Thyroid gland (tissue), 4 donors: ENCODE measurements around the gene FGFBP1. TPM values are rescaled to one million over a fixed set of nuclear protein-coding genes. Genes with fewer than 3 reads are reported as not detected.
"Not testable (repeated sequence)": the region's sequence is repeated elsewhere in the genome, so short reads cannot be mapped to it uniquely, and the experiment has no call there.

Source experiments
- DNase-seq, 2 donors: peaks; one replicate each; pipeline ENCODE4 v3.0.0-alpha.2; 2019
- H3K27ac ChIP-seq, 3 donors: fragments of 200-600 bp; sonication (generic); 1 replicate in 2 of 3; 2 replicates in 1 of 3; pipeline ENCODE4 v1.5.1; 2016 to 2019; ENCODE audit warnings: mild to moderate bottlenecking in 1 of 3, moderate library complexity in 1 of 3
- H3K27me3 ChIP-seq: fragments of 200-600 bp; sonication (generic); one replicate; pipeline ENCODE4 v1.5.1; 2019
- H3K36me3 ChIP-seq, 2 donors: fragments of 200-600 bp; sonication (generic); one replicate each; pipeline ENCODE4 v1.5.1; 2016 to 2019
- H3K4me1 ChIP-seq, 2 donors: fragments of 200-600 bp; sonication (generic); one replicate each; pipeline ENCODE4 v1.5.1; 2017 to 2019
- H3K4me3 ChIP-seq, 3 donors: fragments of 200-600 bp; sonication (generic); replicated peaks in 1 of 3; 1 replicate in 2 of 3; 2 replicates in 1 of 3; pipeline ENCODE4 v1.5.1; 2016; ENCODE audit warnings: mild to moderate bottlenecking in 1 of 3
- H3K9me3 ChIP-seq: fragments of 200-600 bp; sonication (generic); one replicate; pipeline ENCODE4 v1.5.1; 2017
- POLR2A ChIP-seq, 2 donors: fragments of 450-650 bp; IDR thresholded peaks; one replicate each; pipeline ENCODE4 v1.6.1; 2017; ENCODE audit warnings: antibody characterized with exemption in 2 of 2, mild to moderate bottlenecking in 2 of 2, moderate library complexity in 1 of 2
- WGBS, 2 donors: methylation state at CpG; one replicate each; pipeline ENCODE4 v1.1.5; 2017; 5-methylcytosine and 5-hydroxymethylcytosine counted together
- intact Hi-C: fragments of 100-400 bp; cut with DNase I; formaldehyde crosslinking; loops from one replicate; pipeline ENCODE4 v1.15.1; 2023
- total RNA-seq, 4 donors: library from RNA; depleted of rRNA; stranded (reverse); fragments of >200 nt; gene quantifications; one replicate each; pipeline ENCODE4 v1.2.3, GENCODE V29; 2016
- TF ChIP-seq, protein P1 (sequence below), 6 experiments: fragments of 200-600 bp in 3 of 6; fragments of 450-650 bp in 3 of 6; sonication (generic) in 3 of 6; IDR thresholded peaks; one replicate each; pipeline ENCODE4 v1.5.1; 2016 to 2019; ENCODE audit warnings: antibody characterized with exemption in 6 of 6, mild to moderate bottlenecking in 2 of 6, inconsistent platforms in 1 of 6, moderate library complexity in 1 of 6

FGFBP1 gene
- total RNA-seq, 4 donors from 2014 or later: 0.22 to 2.3 (median 0.44) TPM; not detected in 1

DNA sequence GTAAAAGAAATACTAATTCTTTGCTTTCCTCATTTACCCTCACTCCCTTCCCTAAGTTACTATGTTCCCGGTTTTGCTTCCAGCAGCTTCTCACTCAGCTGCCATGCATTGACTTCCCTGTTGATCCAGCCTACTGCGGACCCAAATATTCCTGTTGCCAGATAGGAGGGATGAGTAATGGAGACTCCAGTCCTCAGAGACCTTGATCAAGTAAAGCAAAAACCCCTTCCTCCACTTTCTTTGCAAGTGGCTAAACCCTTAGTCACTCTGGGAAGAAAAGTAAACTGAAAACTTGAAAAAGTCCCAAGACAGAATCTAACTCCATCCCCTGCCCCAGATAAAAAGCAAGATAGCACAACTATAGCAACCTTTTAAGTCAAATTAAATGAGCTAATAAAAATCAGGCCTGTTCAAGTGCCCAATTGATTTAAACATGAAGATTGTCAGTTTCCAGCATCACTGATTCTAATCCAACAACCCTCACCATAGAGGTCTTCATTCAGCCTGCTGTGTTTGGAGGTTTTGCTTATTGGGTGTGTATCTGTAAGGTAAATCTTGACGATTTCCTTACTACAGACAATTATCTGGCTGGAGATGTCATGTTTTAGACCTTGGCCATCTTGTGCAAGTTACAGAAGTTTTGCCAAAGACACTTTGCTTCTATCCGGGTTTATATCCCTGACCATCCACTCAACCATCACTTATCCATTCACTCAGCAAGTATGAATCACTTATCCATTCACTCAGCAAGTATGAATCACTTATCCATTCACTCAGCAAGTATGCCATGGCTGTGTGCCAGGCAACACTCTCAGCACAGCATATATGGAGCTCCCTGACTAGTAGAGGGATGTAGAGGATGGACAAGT, 17.6 kb downstream of the FGFBP1 start:
- TF ChIP-seq, protein P1, sequence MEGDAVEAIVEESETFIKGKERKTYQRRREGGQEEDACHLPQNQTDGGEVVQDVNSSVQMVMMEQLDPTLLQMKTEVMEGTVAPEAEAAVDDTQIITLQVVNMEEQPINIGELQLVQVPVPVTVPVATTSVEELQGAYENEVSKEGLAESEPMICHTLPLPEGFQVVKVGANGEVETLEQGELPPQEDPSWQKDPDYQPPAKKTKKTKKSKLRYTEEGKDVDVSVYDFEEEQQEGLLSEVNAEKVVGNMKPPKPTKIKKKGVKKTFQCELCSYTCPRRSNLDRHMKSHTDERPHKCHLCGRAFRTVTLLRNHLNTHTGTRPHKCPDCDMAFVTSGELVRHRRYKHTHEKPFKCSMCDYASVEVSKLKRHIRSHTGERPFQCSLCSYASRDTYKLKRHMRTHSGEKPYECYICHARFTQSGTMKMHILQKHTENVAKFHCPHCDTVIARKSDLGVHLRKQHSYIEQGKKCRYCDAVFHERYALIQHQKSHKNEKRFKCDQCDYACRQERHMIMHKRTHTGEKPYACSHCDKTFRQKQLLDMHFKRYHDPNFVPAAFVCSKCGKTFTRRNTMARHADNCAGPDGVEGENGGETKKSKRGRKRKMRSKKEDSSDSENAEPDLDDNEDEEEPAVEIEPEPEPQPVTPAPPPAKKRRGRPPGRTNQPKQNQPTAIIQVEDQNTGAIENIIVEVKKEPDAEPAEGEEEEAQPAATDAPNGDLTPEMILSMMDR (IDR thresholded peaks at IDR 0.05): no peak
- no peak for TF ChIP-seq POLR2A (IDR thresholded peaks at IDR 0.05)
- H3K36me3 ChIP-seq: no peaks in the 10 kb centered on the region
- DNase-seq: peak; percentile 67 to 68
- H3K27ac ChIP-seq: no peak overlapping the region
- intact Hi-C loops: no loop called here
- no peaks in the 10 kb centered on the region for H3K27me3 ChIP-seq
- H3K4me3 ChIP-seq: no peak overlapping the region
- H3K9me3 ChIP-seq: no peaks in the 10 kb centered on the region
- 58 to 65% methylated on average over 4 of the region's 4 CpGs for WGBS, 2 donors
- no peaks in the 10 kb centered on the region for H3K4me1 ChIP-seq

DNA sequence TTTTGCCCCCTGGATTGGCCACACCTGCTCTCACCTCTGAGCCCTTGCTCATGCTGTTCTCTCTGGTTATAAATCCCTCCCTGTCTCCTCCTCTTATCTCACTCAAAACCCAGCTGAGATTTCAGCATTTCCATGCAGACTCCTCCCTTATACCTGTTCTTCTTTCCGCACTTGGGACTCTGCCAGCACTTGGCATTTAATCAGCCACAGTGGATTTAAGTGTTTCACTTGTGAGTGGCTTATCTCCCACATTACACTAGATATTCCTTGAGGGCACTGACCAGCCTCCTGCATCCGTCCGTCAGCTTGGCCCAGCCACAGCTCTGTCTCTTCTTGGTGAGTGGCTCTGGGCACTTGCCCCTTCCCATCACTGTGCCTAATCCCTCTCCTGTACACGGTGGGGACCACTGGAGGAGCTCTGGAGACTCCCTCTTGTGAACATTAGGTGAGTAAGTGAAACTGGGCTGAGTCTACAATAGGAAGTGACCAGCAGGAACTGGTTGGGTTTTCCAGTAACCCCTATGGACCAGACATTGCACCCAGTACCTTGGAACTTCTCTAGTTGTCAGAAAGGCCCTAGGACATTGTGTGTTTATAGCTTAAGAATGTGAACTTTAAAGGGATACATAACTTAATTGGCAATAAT, 19.9 kb downstream of the FGFBP1 start:
- Histone ChIP-seq H3K27ac (no peak overlapping the region), H3K4me1 (no peaks in the 10 kb centered on the region), H3K4me3 (no peak overlapping the region), H3K9me3 (no peaks in the 10 kb centered on the region), H3K27me3 (no peaks in the 10 kb centered on the region), H3K36me3 (no peaks in the 10 kb centered on the region)
- TF ChIP-seq POLR2A (IDR thresholded peaks at IDR 0.05): no peak
- TF ChIP-seq, protein P1 (IDR thresholded peaks at IDR 0.05): no peak
- DNase-seq: peak; percentile 88 to 90
- intact Hi-C loops: no loop called here
- 16 to 31% methylated on average over 4 of the region's 4 CpGs for WGBS, 2 donors

DNA sequence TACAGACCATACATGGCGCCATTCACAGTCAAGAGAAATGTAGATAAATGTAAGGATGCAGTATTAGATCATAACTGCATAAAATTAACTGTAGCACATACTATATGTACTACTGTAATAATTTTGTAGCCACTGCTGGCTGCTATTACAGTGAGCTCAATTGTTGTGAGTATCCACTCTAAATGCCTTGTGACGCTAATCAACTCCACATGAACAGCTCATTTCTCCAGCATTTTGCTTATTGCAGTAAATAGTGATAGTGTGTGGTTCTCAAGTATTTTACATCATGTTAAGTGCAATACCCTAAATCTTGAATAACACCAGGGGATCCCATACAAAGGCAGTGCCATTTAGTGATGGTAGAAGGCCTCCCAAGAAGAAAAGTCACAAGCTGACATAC, 21.2 kb downstream of the FGFBP1 start:
- Histone ChIP-seq H3K36me3 (no peaks in the 10 kb centered on the region), H3K4me3 (no peak overlapping the region), H3K27me3 (no peaks in the 10 kb centered on the region), H3K4me1 (no peaks in the 10 kb centered on the region), H3K27ac (no peak overlapping the region), H3K9me3 (no peaks in the 10 kb centered on the region)
- intact Hi-C loops: no loop called here
- 92 to 96% methylated on average over 2 of the region's 2 CpGs for WGBS, 2 donors
- DNase-seq: no peak
- TF ChIP-seq POLR2A (IDR thresholded peaks at IDR 0.05): no peak
- TF ChIP-seq, protein P1 (IDR thresholded peaks at IDR 0.05): no peak

DNA sequence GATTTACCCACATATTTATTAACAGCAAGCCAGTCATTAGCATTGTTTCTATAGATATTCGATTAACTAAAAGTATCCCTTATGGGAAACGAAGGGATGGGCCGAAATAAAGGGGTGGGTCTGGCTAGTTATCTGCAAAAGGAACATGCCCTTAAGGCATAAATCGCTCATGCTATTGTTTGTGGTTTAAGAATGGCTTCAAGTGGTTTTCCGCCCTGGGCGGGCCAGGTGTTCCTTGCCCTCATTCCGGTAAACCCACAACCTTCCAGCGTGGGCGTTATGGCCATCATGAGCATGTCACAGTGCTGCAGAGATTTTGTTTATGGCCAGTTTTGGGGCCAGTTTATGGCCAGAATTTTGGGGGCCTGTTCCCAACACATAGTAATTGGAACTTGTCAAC, 22.2 kb downstream of the FGFBP1 start:
- H3K27me3 ChIP-seq, intact Hi-C loops, H3K9me3 ChIP-seq, H3K4me3 ChIP-seq, H3K4me1 ChIP-seq, H3K27ac ChIP-seq, H3K36me3 ChIP-seq, DNase-seq: not testable (repeated sequence)
- WGBS, 2 donors: 94 to 96% methylated on average over 9 of the region's 9 CpGs

DNA sequence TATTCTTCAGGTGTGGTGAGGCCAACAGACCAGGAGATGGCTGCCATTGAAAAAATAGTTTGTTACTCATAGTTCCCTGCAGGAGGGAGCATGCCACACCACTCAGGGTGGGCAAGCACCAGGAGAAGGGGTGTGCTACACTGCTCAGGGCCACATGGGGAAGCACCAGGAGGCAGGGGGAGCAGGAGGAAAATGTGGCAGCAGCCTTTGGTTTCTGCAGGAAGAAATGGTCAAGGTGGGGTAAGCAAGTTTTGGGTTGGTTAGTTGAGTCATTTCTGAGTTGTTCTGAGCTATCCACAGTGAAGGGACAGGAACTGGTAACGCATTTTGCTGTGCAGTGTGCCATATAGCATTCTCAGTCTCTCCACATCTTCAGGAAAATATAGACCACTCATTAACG, 23.8 kb downstream of the FGFBP1 start:
- TF ChIP-seq, protein P1 (IDR thresholded peaks at IDR 0.05): no peak
- no peak for TF ChIP-seq POLR2A (IDR thresholded peaks at IDR 0.05)
- Histone ChIP-seq H3K4me3 (no peak overlapping the region), H3K27me3 (no peaks in the 10 kb centered on the region), H3K9me3 (no peaks in the 10 kb centered on the region), H3K4me1 (no peaks in the 10 kb centered on the region), H3K27ac (no peak overlapping the region), H3K36me3 (no peaks in the 10 kb centered on the region)
- intact Hi-C loops: no loop called here
- 88 to 100% methylated on average over 2 of the region's 2 CpGs for WGBS, 2 donors
- DNase-seq: no peak
